Head of caudate nucleus (tissue), 42 donors: ENCODE data around the gene LAX1.
A peak's percentile ranks its signal among the peaks of the same experiment; 100 is the strongest.
"Not testable (repeated sequence)": the region's sequence is repeated elsewhere in the genome, so short reads cannot be mapped to it uniquely, and the experiment has no call there.

Source experiments
- DNase-seq, 42 donors: peaks; one replicate each; pipeline versions ENCODE4 v3.0.0 to v3.0.0-alpha.2; 2020 to 2021; ENCODE audit warnings: mixed read lengths in 7 of 42
- intact Hi-C: fragments of 100-400 bp; cut with DNase I; formaldehyde crosslinking; loops from one replicate; pipeline ENCODE4 v1.15.0; 2022

Gene LAX1, protein sequence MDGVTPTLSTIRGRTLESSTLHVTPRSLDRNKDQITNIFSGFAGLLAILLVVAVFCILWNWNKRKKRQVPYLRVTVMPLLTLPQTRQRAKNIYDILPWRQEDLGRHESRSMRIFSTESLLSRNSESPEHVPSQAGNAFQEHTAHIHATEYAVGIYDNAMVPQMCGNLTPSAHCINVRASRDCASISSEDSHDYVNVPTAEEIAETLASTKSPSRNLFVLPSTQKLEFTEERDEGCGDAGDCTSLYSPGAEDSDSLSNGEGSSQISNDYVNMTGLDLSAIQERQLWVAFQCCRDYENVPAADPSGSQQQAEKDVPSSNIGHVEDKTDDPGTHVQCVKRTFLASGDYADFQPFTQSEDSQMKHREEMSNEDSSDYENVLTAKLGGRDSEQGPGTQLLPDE

GRCh38 chr1:203765029-203765837 is at the start of gene LAX1:
Gene LAX1 (plus strand): TSS chr1:203765183. CDS start chr1:203765566, 383 bp downstream.
- DNase-seq: no peak
- intact Hi-C loops: no loop called here

- intact Hi-C loops: no loop called here
- DNase-seq: no peak
Measured at GRCh38 chr1:203717120-203717519, 47.9 kb upstream of the LAX1 start.

DNA sequence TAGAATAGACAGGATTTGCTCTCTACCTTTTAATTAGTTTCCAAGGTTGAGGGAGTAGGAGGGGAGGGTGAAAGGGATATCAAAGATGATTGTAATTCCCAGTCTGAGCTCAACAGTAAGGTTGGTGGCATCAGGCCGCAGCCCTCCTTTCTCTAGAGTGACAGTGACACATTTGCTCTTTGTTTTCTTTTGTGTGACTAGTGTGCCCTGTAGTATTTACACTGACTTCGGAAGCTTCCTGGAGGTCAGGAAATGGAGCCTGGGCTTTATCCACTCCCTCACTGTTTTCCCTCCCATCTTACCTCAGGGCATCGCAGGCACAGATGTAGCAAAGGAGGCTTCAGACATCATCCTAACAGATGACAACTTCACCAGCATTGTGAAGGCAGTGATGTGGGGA is 44.7 kb upstream of the LAX1 start:
- no peak for DNase-seq
- intact Hi-C loops: no loop called here

GRCh38 chr1:203722909-203723308 is 42.1 kb upstream of the LAX1 start:
- intact Hi-C loops: no loop called here

GRCh38 chr1:203726417-203726867 is 38.5 kb upstream of the LAX1 start:
- no peak for DNase-seq
- intact Hi-C loops: no loop called here

More at GRCh38 chr1:203722909-203723308, 42.1 kb upstream of the LAX1 start:
- DNase-seq: no peak

DNA sequence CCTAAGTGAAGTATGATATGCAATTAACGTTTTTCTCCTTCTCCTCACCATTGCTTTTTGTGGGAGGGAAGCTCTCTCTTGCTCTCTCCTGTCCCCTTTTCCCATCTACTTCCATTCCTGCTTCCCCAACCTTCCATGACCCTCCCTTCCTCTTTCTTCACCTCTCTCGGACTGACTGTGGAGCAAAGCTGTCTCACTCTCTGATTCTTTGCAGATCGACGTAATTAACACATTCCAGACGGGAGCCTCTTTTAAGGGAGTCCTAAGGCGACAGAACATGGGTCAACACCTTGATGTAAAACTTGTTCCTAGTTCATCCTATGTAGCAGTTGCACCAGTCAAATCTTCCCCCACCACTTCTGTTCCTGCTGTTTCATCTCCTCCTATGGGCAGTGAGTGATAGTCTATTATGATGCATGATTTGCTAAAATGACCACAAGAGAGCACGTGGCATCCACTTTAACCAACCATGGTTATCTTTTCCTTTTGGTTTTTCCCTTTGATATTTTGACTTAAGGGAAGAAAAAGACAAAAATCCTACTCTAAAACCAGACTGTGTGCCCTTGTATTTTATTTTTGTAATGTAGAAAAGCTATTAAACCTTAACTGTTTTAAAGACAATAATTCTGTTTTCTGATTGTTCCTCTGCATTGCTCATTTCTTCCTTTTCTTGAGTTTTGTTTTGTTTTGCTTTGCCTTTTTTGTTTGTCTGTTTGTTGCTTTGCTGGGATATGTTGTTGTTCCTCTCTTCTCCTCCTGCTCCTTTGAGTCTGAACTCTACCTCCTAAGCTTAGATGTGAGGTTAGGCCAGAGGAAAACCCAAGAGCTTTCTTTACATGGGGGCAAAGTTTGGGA is 31.7 kb upstream of the LAX1 start:
- intact Hi-C loops: no loop called here
- DNase-seq: no peak

DNA sequence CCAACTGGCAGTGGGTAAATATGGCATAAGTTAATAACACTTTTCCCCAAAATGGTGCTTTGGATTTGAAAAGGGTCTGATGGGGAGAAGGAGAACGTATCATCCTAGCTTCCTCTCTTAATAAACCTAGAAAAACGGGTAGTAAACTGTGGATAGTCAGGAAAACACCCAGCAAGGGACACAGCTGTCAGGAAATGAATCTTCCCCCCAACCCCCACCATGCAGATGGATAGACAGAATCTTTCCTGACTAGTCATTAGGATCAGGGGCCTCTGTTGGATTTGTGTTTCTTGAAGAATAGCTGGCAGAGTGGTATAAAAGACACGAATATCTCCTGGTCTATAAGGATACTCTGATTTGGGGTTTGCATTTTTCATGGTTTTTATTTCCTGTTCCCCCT is 22.5 kb upstream of the LAX1 start:
- DNase-seq: no peak
- intact Hi-C loops: no loop called here

DNA sequence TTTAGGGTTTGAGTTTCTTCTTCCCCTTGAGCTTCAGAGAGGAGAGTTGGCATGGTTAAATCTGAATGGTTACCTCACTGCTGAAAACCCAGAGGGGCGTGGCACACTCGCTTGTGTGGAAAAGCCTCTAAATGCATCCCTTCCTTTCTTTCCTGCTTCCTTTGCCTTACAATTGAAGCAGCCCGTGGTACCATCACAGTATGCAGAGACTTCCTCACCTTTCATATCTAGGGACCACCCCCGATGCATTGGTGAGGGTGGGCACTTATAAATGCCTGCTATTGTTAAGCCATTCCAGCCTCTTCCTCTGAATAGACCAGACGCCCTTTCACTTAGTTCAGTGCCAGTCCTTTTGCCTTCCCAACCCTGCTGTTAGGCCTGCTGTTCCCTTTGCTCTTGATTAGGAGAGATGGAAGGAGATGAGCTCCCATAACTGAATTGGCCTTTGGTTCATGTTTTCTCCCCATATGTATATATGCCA is 21.9 kb upstream of the LAX1 start:
- no peak for DNase-seq

GRCh38 chr1:203744075-203744972 is 20.7 kb upstream of the LAX1 start:
- intact Hi-C loops: no loop called here
- peak in 29 of 42 donors; percentile 8 to 67 (median 29) for DNase-seq

More for the DNA sequence above, 21.9 kb upstream of the LAX1 start:
- intact Hi-C loops: no loop called here

- DNase-seq: no peak
- intact Hi-C loops: no loop called here
Measured at GRCh38 chr1:203746281-203746680, 18.7 kb upstream of the LAX1 start.

GRCh38 chr1:203751051-203751450 is 13.9 kb upstream of the LAX1 start:
- intact Hi-C loops: no loop called here
- no peak for DNase-seq

GRCh38 chr1:203751618-203752361 is 13.2 kb upstream of the LAX1 start:
- intact Hi-C loops, DNase-seq: not testable (repeated sequence)

- intact Hi-C loops: no loop called here
- no peak for DNase-seq
Measured at GRCh38 chr1:203754455-203754864, 10.5 kb upstream of the LAX1 start.

GRCh38 chr1:203756036-203756435 is 8.9 kb upstream of the LAX1 start:
- intact Hi-C loops: no loop called here
- no peak for DNase-seq

DNA sequence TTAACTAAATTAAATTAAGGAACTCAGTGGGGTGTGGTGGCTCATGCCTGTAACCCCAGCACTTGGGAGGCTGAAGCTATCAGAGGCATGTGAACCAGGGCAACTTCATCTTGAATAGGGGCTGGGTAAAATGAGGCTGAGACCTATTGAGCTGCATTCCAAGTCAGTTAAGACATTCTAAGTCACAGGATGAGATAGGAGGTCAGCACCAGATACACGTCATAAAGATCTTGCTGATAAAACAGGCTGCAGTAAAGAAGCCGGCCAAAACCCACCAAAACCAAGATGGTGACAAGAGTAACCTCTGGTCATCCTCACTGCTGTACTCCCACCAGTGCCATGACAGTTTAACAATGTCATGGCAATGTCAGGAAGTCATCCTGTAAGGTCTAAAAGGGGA is 6.2 kb upstream of the LAX1 start:
- intact Hi-C loops, DNase-seq: not testable (repeated sequence)

GRCh38 chr1:203760506-203760905 is 4.5 kb upstream of the LAX1 start:
- intact Hi-C loops: no loop called here
- no peak for DNase-seq

DNA sequence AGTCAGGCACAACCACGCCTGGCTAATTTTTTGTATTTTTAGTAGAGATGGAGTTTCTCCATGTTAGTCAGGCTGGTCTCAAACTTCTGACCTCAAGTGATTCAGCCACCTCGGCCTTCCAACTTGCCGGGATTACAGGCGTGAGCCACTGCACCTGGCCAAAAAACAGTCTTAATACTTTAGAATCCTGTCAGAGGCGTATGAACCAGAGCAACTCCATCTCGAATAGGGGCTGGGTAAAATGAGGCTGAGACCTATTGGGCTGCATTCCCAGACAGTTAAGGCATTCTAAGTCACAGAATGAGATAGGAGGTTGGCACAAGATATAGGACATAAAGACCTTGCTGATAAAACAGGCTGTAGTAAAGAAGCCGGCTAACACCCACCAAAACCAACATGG is 3.0 kb upstream of the LAX1 start:
- DNase-seq, intact Hi-C loops: not testable (repeated sequence)
